ENCODE measurements around the gene MAGEC1. TPM values are rescaled to one million over a fixed set of nuclear protein-coding genes. Genes with fewer than 3 reads are reported as not detected.

MAGEC1 gene
- total and polyA plus RNA-seq, 3 experiments from 2014 or later = not detected

- no peak overlapping the region for H3K27ac Mint-ChIP-seq
- Histone ChIP-seq H3K36me3 (ENCODE audit: insufficient read depth, low read length) (no peaks in the 10 kb centered on the region), H3K4me3 (ENCODE audit: low read length) (no peak overlapping the region), H3K9me3 (ENCODE audit: low read length) (no peaks in the 10 kb centered on the region), H3K27ac (ENCODE audit: low read depth, low read length) (no peak overlapping the region), H3K4me1 (ENCODE audit: insufficient read depth, low read length) (no peaks in the 10 kb centered on the region), H3K27me3 (ENCODE audit: insufficient read depth, low read length, poor library complexity, severe bottlenecking) (no peaks in the 10 kb centered on the region)
- CTCF ChIA-PET = no interaction called here
- no peak overlapping the region for H3K4me3 Mint-ChIP-seq
- no peaks in the 10 kb centered on the region for H3K36me3 Mint-ChIP-seq
- peaks cover 0 to 4% (median 0%) of the 10 kb centered on the region in 5 donors for H3K9me3 Mint-ChIP-seq
- POLR2A ChIA-PET = no interaction called here
- no peak for DNase-seq
- no peaks in the 10 kb centered on the region for H3K4me1 Mint-ChIP-seq
- no peaks in the 10 kb centered on the region for H3K27me3 Mint-ChIP-seq
These were observed 14.1 kb downstream of the MAGEC1 start for GRCh38 chrX:141917801-141918200.

- no peaks in the 10 kb centered on the region for H3K36me3 ChIP-seq (ENCODE audit: insufficient read depth, low read length)
- H3K4me3 ChIP-seq (ENCODE audit: low read length) = no peak overlapping the region
- POLR2A ChIA-PET = no interaction called here
- H3K9me3 ChIP-seq (ENCODE audit: low read length) = no peaks in the 10 kb centered on the region
- Mint-ChIP-seq H3K27me3 (no peaks in the 10 kb centered on the region), H3K9me3 (peaks cover 0 to 9% (median 0%) of the 10 kb centered on the region in 5 donors), H3K36me3 (no peaks in the 10 kb centered on the region), H3K4me3 (no peak overlapping the region), H3K27ac (no peak overlapping the region), H3K4me1 (no peaks in the 10 kb centered on the region)
- no peak for DNase-seq
- H3K27me3 ChIP-seq (ENCODE audit: insufficient read depth, low read length, poor library complexity, severe bottlenecking) = no peaks in the 10 kb centered on the region
- no peak overlapping the region for H3K27ac ChIP-seq (ENCODE audit: low read depth, low read length)
- CTCF ChIA-PET = no interaction called here
- no peaks in the 10 kb centered on the region for H3K4me1 ChIP-seq (ENCODE audit: insufficient read depth, low read length)
These were observed 20.6 kb downstream of the MAGEC1 start for GRCh38 chrX:141924293-141924692.

- no peaks in the 10 kb centered on the region for H3K4me1 Mint-ChIP-seq
These were observed 24.7 kb downstream of the MAGEC1 start for GRCh38 chrX:141928432-141928831.

GRCh38 chrX:141934059-141934641, 30.5 kb downstream of the MAGEC1 start:
- Mint-ChIP-seq H3K27me3 (peaks cover 0 to 2% of the 10 kb centered on the region in 2 donors), H3K9me3 (peaks cover 0 to 4% (median 0%) of the 10 kb centered on the region in 5 donors), H3K4me3 (no peak overlapping the region), H3K27ac (no peak overlapping the region), H3K36me3 (no peaks in the 10 kb centered on the region), H3K4me1 (no peaks in the 10 kb centered on the region)
- Histone ChIP-seq H3K36me3 (ENCODE audit: insufficient read depth, low read length) (no peaks in the 10 kb centered on the region), H3K4me3 (ENCODE audit: low read length) (no peak overlapping the region), H3K27ac (ENCODE audit: low read depth, low read length) (no peak overlapping the region), H3K4me1 (ENCODE audit: insufficient read depth, low read length) (no peaks in the 10 kb centered on the region), H3K9me3 (ENCODE audit: low read length) (no peaks in the 10 kb centered on the region), H3K27me3 (ENCODE audit: insufficient read depth, low read length, poor library complexity, severe bottlenecking) (no peaks in the 10 kb centered on the region)
- DNase-seq = no peak
- ChIA-PET CTCF (no interaction called here), POLR2A (no interaction called here)

More at GRCh38 chrX:141928432-141928831, 24.7 kb downstream of the MAGEC1 start:
- Mint-ChIP-seq H3K4me3 (no peak overlapping the region), H3K27me3 (no peaks in the 10 kb centered on the region), H3K36me3 (no peaks in the 10 kb centered on the region), H3K9me3 (peaks cover 0 to 9% (median 0%) of the 10 kb centered on the region in 5 donors), H3K27ac (no peak overlapping the region)
- no peaks in the 10 kb centered on the region for H3K4me1 ChIP-seq (ENCODE audit: insufficient read depth, low read length)
- H3K36me3 ChIP-seq (ENCODE audit: insufficient read depth, low read length) = no peaks in the 10 kb centered on the region
- ChIA-PET CTCF (no interaction called here), POLR2A (no interaction called here)
- H3K4me3 ChIP-seq (ENCODE audit: low read length) = no peak overlapping the region
- H3K27me3 ChIP-seq (ENCODE audit: insufficient read depth, low read length, poor library complexity, severe bottlenecking) = no peaks in the 10 kb centered on the region
- no peak for DNase-seq
- no peaks in the 10 kb centered on the region for H3K9me3 ChIP-seq (ENCODE audit: low read length)
- no peak overlapping the region for H3K27ac ChIP-seq (ENCODE audit: low read depth, low read length)

GRCh38 chrX:141935645-141936044, 32.0 kb downstream of the MAGEC1 start:
- Mint-ChIP-seq H3K27me3 (peaks cover 0 to 2% of the 10 kb centered on the region in 2 donors), H3K4me1 (no peaks in the 10 kb centered on the region), H3K36me3 (peaks cover 0 to 3% (median 0%) of the 10 kb centered on the region in 3 donors), H3K27ac (no peak overlapping the region), H3K4me3 (no peak overlapping the region), H3K9me3 (peaks cover 0 to 4% (median 0%) of the 10 kb centered on the region in 5 donors)
- no peak overlapping the region for H3K4me3 ChIP-seq (ENCODE audit: low read length)
- CTCF ChIA-PET = no interaction called here
- no peaks in the 10 kb centered on the region for H3K4me1 ChIP-seq (ENCODE audit: insufficient read depth, low read length)
- no peaks in the 10 kb centered on the region for H3K9me3 ChIP-seq (ENCODE audit: low read length)
- no peak for DNase-seq
- H3K27ac ChIP-seq (ENCODE audit: low read depth, low read length) = no peak overlapping the region
- no peaks in the 10 kb centered on the region for H3K27me3 ChIP-seq (ENCODE audit: insufficient read depth, low read length, poor library complexity, severe bottlenecking)
- POLR2A ChIA-PET = no interaction called here
- H3K36me3 ChIP-seq (ENCODE audit: insufficient read depth, low read length) = no peaks in the 10 kb centered on the region

- no peak overlapping the region for H3K4me3 Mint-ChIP-seq
These were observed 32.4 kb downstream of the MAGEC1 start for GRCh38 chrX:141936080-141936479.

GRCh38 chrX:141941234-141941633, 37.5 kb downstream of the MAGEC1 start:
- H3K9me3 Mint-ChIP-seq = peaks cover 0 to 4% (median 0%) of the 10 kb centered on the region in 5 donors
- H3K4me3 Mint-ChIP-seq = no peak overlapping the region
- peaks cover 0 to 3% (median 0%) of the 10 kb centered on the region in 3 donors for H3K36me3 Mint-ChIP-seq
- Histone ChIP-seq H3K36me3 (ENCODE audit: insufficient read depth, low read length) (no peaks in the 10 kb centered on the region), H3K27ac (ENCODE audit: low read depth, low read length) (no peak overlapping the region), H3K4me3 (ENCODE audit: low read length) (no peak overlapping the region), H3K9me3 (ENCODE audit: low read length) (no peaks in the 10 kb centered on the region), H3K27me3 (ENCODE audit: insufficient read depth, low read length, poor library complexity, severe bottlenecking) (no peaks in the 10 kb centered on the region), H3K4me1 (ENCODE audit: insufficient read depth, low read length) (no peaks in the 10 kb centered on the region)
- DNase-seq = no peak
- H3K27me3 Mint-ChIP-seq = no peaks in the 10 kb centered on the region
- ChIA-PET CTCF (no interaction called here), POLR2A (no interaction called here)
- no peaks in the 10 kb centered on the region for H3K4me1 Mint-ChIP-seq
- no peak overlapping the region for H3K27ac Mint-ChIP-seq

More at GRCh38 chrX:141936080-141936479, 32.4 kb downstream of the MAGEC1 start:
- Histone ChIP-seq H3K9me3 (ENCODE audit: low read length) (no peaks in the 10 kb centered on the region), H3K4me1 (ENCODE audit: insufficient read depth, low read length) (no peaks in the 10 kb centered on the region), H3K4me3 (ENCODE audit: low read length) (no peak overlapping the region), H3K27me3 (ENCODE audit: insufficient read depth, low read length, poor library complexity, severe bottlenecking) (no peaks in the 10 kb centered on the region), H3K27ac (ENCODE audit: low read depth, low read length) (no peak overlapping the region), H3K36me3 (ENCODE audit: insufficient read depth, low read length) (no peaks in the 10 kb centered on the region)
- DNase-seq = no peak
- Mint-ChIP-seq H3K36me3 (peaks cover 0 to 3% (median 0%) of the 10 kb centered on the region in 3 donors), H3K4me1 (no peaks in the 10 kb centered on the region), H3K27ac (no peak overlapping the region), H3K27me3 (peaks cover 0 to 2% of the 10 kb centered on the region in 2 donors), H3K9me3 (peaks cover 0 to 4% (median 0%) of the 10 kb centered on the region in 5 donors)
- ChIA-PET POLR2A (no interaction called here), CTCF (no interaction called here)

- Histone ChIP-seq H3K4me3 (ENCODE audit: low read length) (no peak overlapping the region), H3K9me3 (ENCODE audit: low read length) (no peaks in the 10 kb centered on the region), H3K27ac (ENCODE audit: low read depth, low read length) (no peak overlapping the region), H3K36me3 (ENCODE audit: insufficient read depth, low read length) (no peaks in the 10 kb centered on the region), H3K4me1 (ENCODE audit: insufficient read depth, low read length) (no peaks in the 10 kb centered on the region), H3K27me3 (ENCODE audit: insufficient read depth, low read length, poor library complexity, severe bottlenecking) (no peaks in the 10 kb centered on the region)
- ChIA-PET POLR2A (no interaction called here), CTCF (no interaction called here)
- Mint-ChIP-seq H3K27me3 (no peaks in the 10 kb centered on the region), H3K4me3 (no peak overlapping the region), H3K36me3 (peaks cover 0 to 3% (median 0%) of the 10 kb centered on the region in 3 donors), H3K4me1 (no peaks in the 10 kb centered on the region), H3K9me3 (no peaks in the 10 kb centered on the region), H3K27ac (no peak overlapping the region)
- no peak for DNase-seq
These were observed 41.7 kb downstream of the MAGEC1 start for GRCh38 chrX:141945426-141945825.
